Stimulated activated CD4-positive, alpha-beta T cell treated with anti-CD3 and anti-CD28 coated beads, TNF-alpha, amount 100 ng/mL, for 4 hours (primary cell): ENCODE results near the gene RASA4B.
A peak's percentile ranks its signal among the peaks of the same experiment; 100 is the strongest.
"Not testable (repeated sequence)": the region's sequence is repeated elsewhere in the genome, so short reads cannot be mapped to it uniquely, and the experiment has no call there.

Experiments used
- DNase-seq, 3 experiments: peaks; one replicate each; pipeline ENCODE4 v3.0.0-alpha.2; 2020; ENCODE audit warnings: low read depth in 3 of 3

The RASA4B gene

GRCh38 chr7:102474116-102474515 lies 43.5 kb downstream of the RASA4B start:
- not testable (repeated sequence) for DNase-seq

GRCh38 chr7:102473271-102473991 lies 44.1 kb downstream of the RASA4B start:
- DNase-seq, result no peak

GRCh38 chr7:102472126-102473041 lies 45.2 kb downstream of the RASA4B start:
- no peak for DNase-seq

- no peak for DNase-seq
Measured at GRCh38 chr7:102471791-102472125, 45.8 kb downstream of the RASA4B start.

- DNase-seq, result no peak
Measured at GRCh38 chr7:102469972-102470825, 47.4 kb downstream of the RASA4B start.

- DNase-seq, result no peak
Measured at GRCh38 chr7:102469351-102469971, 48.1 kb downstream of the RASA4B start.

GRCh38 chr7:102468478-102469350 lies 48.9 kb downstream of the RASA4B start:
- no peak for DNase-seq

- no peak for DNase-seq
Measured at GRCh38 chr7:102467581-102468477, 49.7 kb downstream of the RASA4B start.

- no peak for DNase-seq
Measured at GRCh38 chr7:102466097-102466496, 51.5 kb downstream of the RASA4B start.

GRCh38 chr7:102464577-102465280 lies 52.8 kb downstream of the RASA4B start, which contains the start of the genes ALKBH4 and LRWD1:
Gene ALKBH4, minus strand, starts transcription at chr7:102464863. Its CDS starts 27 bp downstream, at chr7:102464836.
Gene LRWD1, plus strand, starts transcription at chr7:102464984. Its CDS starts 97 bp downstream, at chr7:102465081.
- DNase-seq, result peak; percentile 88 to 95 (median 89)

- DNase-seq, result no peak
Measured at GRCh38 chr7:102463841-102464576, 53.6 kb downstream of the RASA4B start.

GRCh38 chr7:102460467-102460866 lies 57.1 kb downstream of the RASA4B start:
- DNase-seq, result no peak

- no peak for DNase-seq
Measured at GRCh38 chr7:102459221-102459844, 58.2 kb downstream of the RASA4B start.

GRCh38 chr7:102457352-102457924 lies 60.1 kb downstream of the RASA4B start:
- no peak for DNase-seq

- no peak for DNase-seq
Measured at GRCh38 chr7:102456327-102456726, 61.2 kb downstream of the RASA4B start.

- no peak for DNase-seq
Measured at GRCh38 chr7:102455596-102455995, 62.0 kb downstream of the RASA4B start.

- DNase-seq, result not testable (repeated sequence)
Measured at GRCh38 chr7:102454932-102455331, 62.6 kb downstream of the RASA4B start.
